WTC11 (cell line): ENCODE results near the gene PKMYT1. TPM values are rescaled to one million over a fixed set of nuclear protein-coding genes. Genes with fewer than 3 reads are reported as not detected.

Experiments used
- ATAC-seq: fragments of 200-7000 bp; cut with Tn5 transposase; 2 replicates; pipeline ENCODE4 v1.10.0; 2021; ENCODE audit warnings: mild to moderate bottlenecking, moderate library complexity
- CTCF ChIA-PET: fragments of 300-600 bp; sonication (Branson Sonifier 250); formaldehyde crosslinking; loops from one replicate; lab custom pipeline; 2021; ENCODE audit warnings: antibody characterized with exemption; lab: Charles Lee
- POLR2A ChIA-PET: fragments of 350-600 bp; sonication (Branson Sonifier 250); formaldehyde crosslinking; loops from one replicate; lab custom pipeline; 2021; ENCODE audit warnings: antibody characterized with exemption; lab: Charles Lee
- DNase-seq: peaks from one replicate; pipeline ENCODE4 v3.0.0; 2021; ENCODE audit warnings: low spot score
- H3K27ac Mint-ChIP-seq: 2 replicates; pipeline ENCODE4 v1.8.0; 2021; ENCODE audit warnings: mixed read lengths
- H3K27me3 Mint-ChIP-seq: 2 replicates; pipeline ENCODE4 v1.8.0; 2021; ENCODE audit warnings: low read depth, mild to moderate bottlenecking, moderate library complexity, mixed read lengths
- H3K36me3 Mint-ChIP-seq: 2 replicates; pipeline ENCODE4 v1.8.0; 2021; ENCODE audit warnings: mixed read lengths
- H3K4me1 Mint-ChIP-seq: 2 replicates; pipeline ENCODE4 v1.8.0; 2022; ENCODE audit warnings: mixed read lengths
- H3K4me3 Mint-ChIP-seq: 2 replicates; pipeline ENCODE4 v1.8.0; 2021; ENCODE audit warnings: mild to moderate bottlenecking, moderate library complexity, mixed read lengths
- H3K9me3 Mint-ChIP-seq: 2 replicates; pipeline ENCODE4 v1.8.0; 2021; ENCODE audit warnings: mixed read lengths
- ATF3 ChIP-seq: sonication (generic); formaldehyde crosslinking; conservative IDR thresholded peaks from 2 replicates; pipeline ENCODE4 v1.8.1; 2022; ENCODE audit warnings: mild to moderate bottlenecking, missing genetic modification reagents
- E2F1 ChIP-seq: sonication (generic); formaldehyde crosslinking; IDR thresholded peaks from 2 replicates; pipeline ENCODE4 v1.8.0; 2022; ENCODE audit warnings: mild to moderate bottlenecking, missing genetic modification reagents
- EMX1 ChIP-seq: fragments of 250-450 bp; sonication (Bioruptor Pico); IDR thresholded peaks from 2 replicates; pipeline ENCODE4 v1.8.0; 2021; ENCODE audit warnings: mild to moderate bottlenecking
- HMGA2 ChIP-seq: fragments of 250-450 bp; sonication (Bioruptor Pico); IDR thresholded peaks from 2 replicates; pipeline ENCODE4 v1.4.0; 2021; ENCODE audit warnings: mild to moderate bottlenecking, moderate library complexity
- IRF2 ChIP-seq: sonication (generic); formaldehyde crosslinking; IDR thresholded peaks from 2 replicates; pipeline ENCODE4 v1.8.0; 2022; ENCODE audit warnings: low read depth, missing genetic modification reagents, borderline replicate concordance
- JAZF1 ChIP-seq: fragments of 250-450 bp; sonication (Bioruptor Pico); IDR thresholded peaks from 2 replicates; pipeline ENCODE4 v1.9.0; 2021; ENCODE audit warnings: moderate library complexity, mild to moderate bottlenecking, inconsistent platforms
- MAX ChIP-seq: sonication (generic); formaldehyde crosslinking; IDR thresholded peaks from 2 replicates; pipeline ENCODE4 v1.8.0; 2022; ENCODE audit warnings: mild to moderate bottlenecking, missing genetic modification reagents
- NFE2L1 ChIP-seq: sonication (generic); formaldehyde crosslinking; IDR thresholded peaks from 2 replicates; pipeline ENCODE4 v1.8.1; 2023; ENCODE audit warnings: missing genetic modification reagents
- NFYB ChIP-seq: sonication (generic); formaldehyde crosslinking; conservative IDR thresholded peaks from 2 replicates; pipeline ENCODE4 v1.8.0; 2022; ENCODE audit warnings: low read depth, missing genetic modification reagents
- OVOL2 ChIP-seq: fragments of 250-450 bp; sonication (Bioruptor Pico); IDR thresholded peaks from 2 replicates; pipeline ENCODE4 v1.9.0; 2021; ENCODE audit warnings: mild to moderate bottlenecking, borderline replicate concordance
- PREB ChIP-seq: sonication (generic); formaldehyde crosslinking; IDR thresholded peaks from 2 replicates; pipeline ENCODE4 v1.8.1; 2022; ENCODE audit warnings: mild to moderate bottlenecking, missing genetic modification reagents, moderate library complexity, borderline replicate concordance
- RELA ChIP-seq: sonication (generic); formaldehyde crosslinking; IDR thresholded peaks from 2 replicates; pipeline ENCODE4 v1.8.1; 2022; ENCODE audit warnings: missing genetic modification reagents, mild to moderate bottlenecking, borderline replicate concordance
- SMAD4 ChIP-seq: sonication (generic); formaldehyde crosslinking; IDR thresholded peaks from 2 replicates; pipeline ENCODE4 v1.8.0; 2022; ENCODE audit warnings: mild to moderate bottlenecking, missing genetic modification reagents
- TEAD1 ChIP-seq: sonication (generic); formaldehyde crosslinking; IDR thresholded peaks from 2 replicates; pipeline ENCODE4 v1.8.0; 2022; ENCODE audit warnings: mild to moderate bottlenecking, missing genetic modification reagents
- ZNF121 ChIP-seq: sonication (generic); formaldehyde crosslinking; IDR thresholded peaks from 2 replicates; pipeline ENCODE4 v1.8.0; 2023; ENCODE audit warnings: missing genetic modification reagents
- ZNF317 ChIP-seq: sonication (generic); formaldehyde crosslinking; IDR thresholded peaks from 2 replicates; pipeline ENCODE4 v1.8.1; 2023; ENCODE audit warnings: low read depth, mild to moderate bottlenecking, moderate library complexity, missing genetic modification reagents, borderline replicate concordance
- total RNA-seq: library from RNA; stranded (reverse); gene quantifications from 3 replicates; pipeline ENCODE4 v1.2.3, GENCODE V29; 2021
- TF ChIP-seq, protein P1 (sequence below): sonication (generic); formaldehyde crosslinking; IDR thresholded peaks from 2 replicates; pipeline ENCODE4 v1.8.1; 2022; ENCODE audit warnings: mild to moderate bottlenecking, moderate library complexity, missing genetic modification reagents
- TF ChIP-seq, protein P2 (sequence below): sonication (generic); formaldehyde crosslinking; IDR thresholded peaks from 2 replicates; pipeline ENCODE4 v1.8.0; 2023; ENCODE audit warnings: mild to moderate bottlenecking, missing genetic modification reagents
- TF ChIP-seq, protein P3 (sequence below): sonication (generic); formaldehyde crosslinking; IDR thresholded peaks from 2 replicates; pipeline ENCODE4 v1.8.1; 2023; ENCODE audit warnings: mild to moderate bottlenecking, missing genetic modification reagents, moderate library complexity

Gene PKMYT1
- total RNA-seq, 1 experiment from 2014 or later: 120 TPM

DNA sequence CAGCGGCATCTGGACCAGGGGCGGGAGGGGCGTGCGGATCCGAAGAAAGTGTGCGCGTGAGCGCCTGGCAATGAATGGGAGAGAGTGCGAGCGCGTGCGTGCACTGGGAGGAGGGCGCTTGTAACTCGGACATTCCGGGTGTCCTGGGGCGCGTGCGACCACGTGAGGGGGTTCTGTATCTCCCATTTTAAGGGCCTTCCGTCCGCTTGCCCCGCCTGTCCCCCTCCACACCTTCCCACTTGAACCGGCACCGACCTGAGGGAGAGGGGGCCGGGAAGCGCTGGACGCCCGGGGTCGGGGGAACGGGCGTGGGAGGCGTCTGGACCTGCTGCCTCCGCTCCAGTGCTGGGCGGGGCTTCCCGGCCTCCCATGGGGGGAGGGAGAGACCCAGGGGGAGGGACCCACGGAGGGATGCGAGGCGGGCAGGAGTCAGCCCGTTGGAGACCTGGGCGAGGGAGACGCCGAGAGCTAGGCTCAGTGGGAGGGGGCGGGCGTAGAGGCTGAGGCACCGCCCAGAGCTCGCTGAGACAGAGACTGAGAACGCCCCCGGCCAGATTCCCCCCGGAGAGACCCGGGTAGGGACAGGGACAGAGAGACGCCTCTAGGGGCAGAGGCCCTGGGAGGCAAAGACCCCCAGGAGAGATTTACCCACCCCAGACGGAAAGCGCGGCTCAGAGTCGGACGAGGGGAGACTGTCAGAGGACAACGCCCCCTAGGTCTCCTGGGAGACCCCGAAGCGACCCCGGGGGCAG lies 16.3 kb downstream of the PKMYT1 start, which contains the start of gene KREMEN2 (continued):
- TF ChIP-seq NFYB (CRISPR knock-in tag): no peak
- no peak for TF ChIP-seq ATF3
- TF ChIP-seq MAX (CRISPR knock-in tag): peak; percentile 82
- TF ChIP-seq TEAD1: 0 out of 2 replicates have a peak, but pooled peaks have one; percentile 73
- TF ChIP-seq, protein P1, sequence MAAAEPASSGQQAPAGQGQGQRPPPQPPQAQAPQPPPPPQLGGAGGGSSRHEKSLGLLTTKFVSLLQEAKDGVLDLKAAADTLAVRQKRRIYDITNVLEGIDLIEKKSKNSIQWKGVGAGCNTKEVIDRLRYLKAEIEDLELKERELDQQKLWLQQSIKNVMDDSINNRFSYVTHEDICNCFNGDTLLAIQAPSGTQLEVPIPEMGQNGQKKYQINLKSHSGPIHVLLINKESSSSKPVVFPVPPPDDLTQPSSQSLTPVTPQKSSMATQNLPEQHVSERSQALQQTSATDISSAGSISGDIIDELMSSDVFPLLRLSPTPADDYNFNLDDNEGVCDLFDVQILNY (CRISPR knock-in tag): no peak

DNA sequence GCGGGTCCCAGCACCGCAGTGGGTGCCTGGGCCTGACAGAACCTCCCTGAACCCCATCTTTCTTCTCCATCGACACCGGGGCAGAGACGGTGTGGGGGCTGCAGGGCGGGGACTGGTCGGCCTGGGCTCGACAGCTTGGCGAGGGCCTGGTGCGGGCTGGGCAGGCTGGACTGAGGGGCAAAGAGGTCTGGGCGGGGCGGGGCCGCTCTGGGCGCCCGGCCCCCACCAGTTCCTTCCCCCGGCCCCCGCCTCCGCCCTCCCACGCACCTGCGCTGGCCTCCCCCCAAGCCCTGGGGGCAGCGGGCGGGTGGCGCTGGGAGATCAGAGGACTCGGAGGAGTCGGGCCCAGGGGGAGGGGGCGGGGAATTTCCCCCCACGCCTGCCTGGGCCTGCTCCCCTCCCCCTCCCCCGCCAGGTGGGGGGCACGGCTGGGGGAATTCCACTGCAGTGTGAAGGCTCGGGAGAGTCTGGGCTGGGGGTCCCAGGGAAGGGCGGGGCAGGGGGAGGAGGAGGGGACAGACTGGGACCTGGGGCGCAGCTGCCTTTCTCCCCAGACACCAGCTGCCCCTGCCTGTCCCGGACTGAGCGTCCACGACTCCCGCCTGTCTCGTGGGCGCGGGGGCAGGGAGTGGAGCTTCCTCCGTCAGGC lies 17.0 kb downstream of the PKMYT1 start:
- Mint-ChIP-seq H3K27me3 (peaks cover 31% of the 10 kb centered on the region), H3K9me3 (no peaks in the 10 kb centered on the region), H3K27ac (no peak overlapping the region), H3K4me1 (peaks cover 10% of the 10 kb centered on the region), H3K36me3 (no peaks in the 10 kb centered on the region), H3K4me3 (peak overlapping the region; percentile 89)
- ChIA-PET POLR2A (interaction anchor here (0.7 to 1.5 kb wide), 2 partner anchors 65 to 121 kb away, joined by 3 read pairs; no protein-coding TSS in a partner anchor), CTCF (interaction anchor here (0.6 to 5.4 kb wide), 16 partner anchors 10 to 166 kb away, joined by 3 to 43 read pairs (median 8); partner anchors contain the start of genes FLYWCH2, PKMYT1 and PRSS22)
- peak; percentile 44 for DNase-seq
- ATAC-seq: no peak; the same call in 1 of the 2 replicates
- TF ChIP-seq, protein P1 (CRISPR knock-in tag): 0 out of 2 replicates have a peak, but pooled peaks have one; percentile 3
- no peak for TF ChIP-seq PREB (CRISPR knock-in tag)
- TF ChIP-seq, protein P2, sequence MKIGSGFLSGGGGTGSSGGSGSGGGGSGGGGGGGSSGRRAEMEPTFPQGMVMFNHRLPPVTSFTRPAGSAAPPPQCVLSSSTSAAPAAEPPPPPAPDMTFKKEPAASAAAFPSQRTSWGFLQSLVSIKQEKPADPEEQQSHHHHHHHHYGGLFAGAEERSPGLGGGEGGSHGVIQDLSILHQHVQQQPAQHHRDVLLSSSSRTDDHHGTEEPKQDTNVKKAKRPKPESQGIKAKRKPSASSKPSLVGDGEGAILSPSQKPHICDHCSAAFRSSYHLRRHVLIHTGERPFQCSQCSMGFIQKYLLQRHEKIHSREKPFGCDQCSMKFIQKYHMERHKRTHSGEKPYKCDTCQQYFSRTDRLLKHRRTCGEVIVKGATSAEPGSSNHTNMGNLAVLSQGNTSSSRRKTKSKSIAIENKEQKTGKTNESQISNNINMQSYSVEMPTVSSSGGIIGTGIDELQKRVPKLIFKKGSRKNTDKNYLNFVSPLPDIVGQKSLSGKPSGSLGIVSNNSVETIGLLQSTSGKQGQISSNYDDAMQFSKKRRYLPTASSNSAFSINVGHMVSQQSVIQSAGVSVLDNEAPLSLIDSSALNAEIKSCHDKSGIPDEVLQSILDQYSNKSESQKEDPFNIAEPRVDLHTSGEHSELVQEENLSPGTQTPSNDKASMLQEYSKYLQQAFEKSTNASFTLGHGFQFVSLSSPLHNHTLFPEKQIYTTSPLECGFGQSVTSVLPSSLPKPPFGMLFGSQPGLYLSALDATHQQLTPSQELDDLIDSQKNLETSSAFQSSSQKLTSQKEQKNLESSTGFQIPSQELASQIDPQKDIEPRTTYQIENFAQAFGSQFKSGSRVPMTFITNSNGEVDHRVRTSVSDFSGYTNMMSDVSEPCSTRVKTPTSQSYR (CRISPR knock-in tag): peak; percentile 70; the same call in 1 of the 2 replicates

GRCh38 chr16:2962334-2963073 lies 17.7 kb downstream of the PKMYT1 start:
- peak overlapping the region; percentile 63 for H3K4me3 Mint-ChIP-seq
- no peaks in the 10 kb centered on the region for H3K9me3 Mint-ChIP-seq
- ChIA-PET CTCF (interaction anchor here (0.7 to 5.4 kb wide), 10 partner anchors 8 to 167 kb away, joined by 3 to 43 read pairs (median 6); partner anchors contain the start of genes FLYWCH2 and PKMYT1), POLR2A (interaction anchor here (0.7 to 1.5 kb wide), 2 partner anchors 65 to 120 kb away, joined by 3 read pairs; no protein-coding TSS in a partner anchor)
- ATAC-seq: no peak
- peaks cover 6% of the 10 kb centered on the region; the same call in 1 of the 2 replicates for H3K4me1 Mint-ChIP-seq
- peaks cover 25% of the 10 kb centered on the region for H3K27me3 Mint-ChIP-seq
- no peak overlapping the region for H3K27ac Mint-ChIP-seq
- DNase-seq: no peak
- no peaks in the 10 kb centered on the region for H3K36me3 Mint-ChIP-seq
- TF ChIP-seq OVOL2 (CRISPR knock-in tag) (no peak), SMAD4 (CRISPR knock-in tag) (no peak), EMX1 (CRISPR knock-in tag) (no peak), ZNF317 (CRISPR knock-in tag) (no peak), IRF2 (CRISPR knock-in tag) (no peak), NFE2L1 (CRISPR knock-in tag) (no peak), E2F1 (CRISPR knock-in tag) (no peak), PREB (CRISPR knock-in tag) (no peak), HMGA2 (CRISPR knock-in tag) (no peak), RELA (CRISPR knock-in tag) (no peak), ZNF121 (no peak), JAZF1 (CRISPR knock-in tag) (no peak)
- TF ChIP-seq, protein P3, sequence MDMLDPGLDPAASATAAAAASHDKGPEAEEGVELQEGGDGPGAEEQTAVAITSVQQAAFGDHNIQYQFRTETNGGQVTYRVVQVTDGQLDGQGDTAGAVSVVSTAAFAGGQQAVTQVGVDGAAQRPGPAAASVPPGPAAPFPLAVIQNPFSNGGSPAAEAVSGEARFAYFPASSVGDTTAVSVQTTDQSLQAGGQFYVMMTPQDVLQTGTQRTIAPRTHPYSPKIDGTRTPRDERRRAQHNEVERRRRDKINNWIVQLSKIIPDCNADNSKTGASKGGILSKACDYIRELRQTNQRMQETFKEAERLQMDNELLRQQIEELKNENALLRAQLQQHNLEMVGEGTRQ (CRISPR knock-in tag): no peak
